T-helper 2 cell treated with Interferon-gamma antibody and Interleukin-4, amounts not matched to agents 100 ng/mL and 5 ng/mL, for 36 hours (primary cell): Measurements from ENCODE around the gene SLC29A1. TPM values are rescaled to one million over a fixed set of nuclear protein-coding genes. Genes with fewer than 3 reads are reported as not detected.
"Not testable (repeated sequence)": the region's sequence is repeated elsewhere in the genome, so short reads cannot be mapped to it uniquely, and the experiment has no call there.

Source experiments
- intact Hi-C: fragments of 100-400 bp; cut with micrococcal nuclease; formaldehyde crosslinking; loops from one replicate; pipeline ENCODE4 v1.15.1; 2023
- total RNA-seq: library from RNA; stranded (reverse); gene quantifications from 2 replicates; pipeline ENCODE4 v1.2.3, GENCODE V29; 2022

SLC29A1 gene
- total RNA-seq, 1 donor from 2014 or later, result 59.9 TPM

DNA sequence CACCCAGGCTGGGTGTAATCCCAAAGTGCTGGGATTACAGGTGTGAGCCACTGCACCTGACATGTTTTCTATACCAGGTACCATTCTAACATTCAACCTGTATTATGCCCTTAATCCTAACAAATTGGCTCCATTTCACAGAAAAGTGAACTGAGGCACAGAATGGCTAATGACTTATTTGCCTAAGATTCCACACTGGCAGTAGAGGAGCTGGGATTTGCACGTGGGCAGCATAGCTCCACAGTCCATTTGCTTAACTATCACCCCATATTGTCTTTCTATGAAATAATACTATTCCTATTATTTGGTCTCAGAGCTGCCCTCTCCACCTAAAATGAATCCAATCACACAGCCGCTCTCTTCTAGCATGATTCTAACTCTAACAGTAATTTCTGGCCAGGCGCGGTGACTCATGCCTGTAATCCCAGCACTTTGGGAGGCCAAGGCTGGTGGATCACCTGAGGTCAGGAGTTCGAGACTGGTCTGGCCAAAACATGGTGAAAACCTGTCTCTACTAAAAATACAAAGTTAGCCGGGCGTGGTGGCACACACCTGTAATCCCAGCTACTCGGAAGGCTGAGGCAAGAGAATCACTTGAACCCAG, 30.0 kb upstream of the SLC29A1 start:
- intact Hi-C loops, result no loop called here

DNA sequence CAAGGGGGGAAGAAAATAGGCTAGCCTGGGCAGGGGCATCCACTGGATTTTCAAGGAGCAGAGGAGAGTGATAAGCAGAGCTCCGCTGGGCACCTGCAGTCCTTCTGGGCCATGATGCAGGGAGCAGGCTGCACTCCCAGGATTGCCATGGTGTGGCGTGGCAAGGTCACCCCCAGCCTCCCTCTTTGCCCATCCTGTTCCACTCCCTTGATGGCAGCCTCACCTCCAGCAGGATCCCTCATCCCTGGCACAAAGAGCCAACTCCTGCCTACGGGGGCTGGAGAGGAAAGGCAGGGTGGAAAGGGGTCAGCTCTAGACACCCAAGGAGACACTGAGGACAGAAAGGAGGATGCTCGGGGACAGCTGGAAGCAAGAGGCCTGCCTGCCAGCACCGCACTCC, 29.1 kb upstream of the SLC29A1 start:
- intact Hi-C loops, result no loop called here

DNA sequence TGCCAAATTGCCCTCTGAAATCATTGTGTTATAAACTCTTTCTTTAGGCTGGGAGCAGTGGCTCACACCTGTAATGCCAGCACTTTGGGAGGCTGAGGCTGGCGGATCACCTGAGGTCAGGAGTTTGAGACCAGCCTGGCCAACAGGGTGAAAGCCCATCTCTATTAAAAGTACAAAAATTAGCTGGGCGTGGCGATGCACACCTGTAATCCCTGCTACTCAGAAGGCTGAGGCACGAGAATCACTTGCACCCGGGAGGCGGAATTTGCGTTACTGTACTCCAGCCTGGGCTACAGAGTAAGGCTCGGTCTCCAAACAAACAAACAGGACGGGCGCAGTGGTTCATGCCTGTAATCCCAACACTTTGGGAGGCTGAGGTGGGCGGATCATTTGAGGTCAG, 27.0 kb upstream of the SLC29A1 start:
- intact Hi-C loops, result not testable (repeated sequence)

DNA sequence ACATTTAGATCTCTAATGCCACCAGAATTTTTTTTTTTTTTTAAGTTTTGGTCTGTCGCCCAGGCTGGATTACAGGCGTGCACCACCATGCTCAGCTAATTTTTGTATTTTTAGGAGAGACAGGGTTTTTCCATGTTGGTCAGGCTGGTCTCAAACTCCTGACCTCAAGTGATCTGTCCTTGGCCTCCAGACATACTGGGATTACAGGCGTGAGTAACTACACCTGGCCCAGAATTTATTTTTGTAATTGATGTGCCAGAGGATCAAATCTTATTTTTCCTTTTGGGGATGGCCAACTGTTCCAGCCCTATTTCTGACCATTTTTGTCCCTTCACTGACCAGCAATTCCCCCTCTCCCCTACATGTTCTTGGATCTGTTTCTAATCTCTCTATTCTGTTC, 24.7 kb upstream of the SLC29A1 start:
- intact Hi-C loops, result no loop called here

DNA sequence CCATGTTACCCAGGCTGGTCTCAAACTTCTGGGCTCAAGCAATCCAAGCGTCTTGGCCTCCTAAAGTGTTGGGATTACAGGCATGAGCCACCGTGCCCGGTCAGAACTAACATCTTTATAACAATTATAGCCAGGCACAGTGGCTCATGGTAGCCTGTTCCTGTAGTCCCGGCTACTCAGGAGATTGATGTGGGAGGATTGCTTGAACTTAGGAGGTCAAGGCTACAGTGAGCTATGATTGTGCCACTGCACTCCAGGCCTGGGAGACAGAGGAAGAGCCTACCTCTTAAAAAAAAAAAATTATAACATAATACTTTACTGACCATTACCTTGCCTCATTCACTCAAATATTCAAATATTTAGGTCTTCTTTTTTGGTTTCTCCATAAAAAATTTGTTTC, 23.5 kb upstream of the SLC29A1 start:
- intact Hi-C loops, result no loop called here

DNA sequence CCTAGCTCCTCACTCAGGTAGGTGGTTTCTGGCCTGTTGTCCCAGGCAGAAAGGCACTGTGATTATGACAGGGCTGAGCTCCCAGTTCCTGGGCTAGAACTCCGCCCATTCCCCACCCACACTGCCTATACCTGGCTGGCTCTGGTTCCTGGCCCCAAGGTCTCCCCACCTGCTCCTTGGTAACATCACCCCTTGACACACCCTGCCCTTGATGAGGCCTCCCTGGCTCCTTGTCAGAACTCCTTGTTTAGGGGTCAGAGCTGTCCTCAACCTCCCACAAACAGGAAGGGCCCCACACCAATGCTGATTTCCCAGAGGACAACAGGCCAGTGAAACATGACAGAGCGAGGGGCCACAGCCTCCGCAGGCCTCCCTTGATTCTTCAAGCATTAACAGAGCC, 22.2 kb upstream of the SLC29A1 start:
- intact Hi-C loops, result no loop called here

DNA sequence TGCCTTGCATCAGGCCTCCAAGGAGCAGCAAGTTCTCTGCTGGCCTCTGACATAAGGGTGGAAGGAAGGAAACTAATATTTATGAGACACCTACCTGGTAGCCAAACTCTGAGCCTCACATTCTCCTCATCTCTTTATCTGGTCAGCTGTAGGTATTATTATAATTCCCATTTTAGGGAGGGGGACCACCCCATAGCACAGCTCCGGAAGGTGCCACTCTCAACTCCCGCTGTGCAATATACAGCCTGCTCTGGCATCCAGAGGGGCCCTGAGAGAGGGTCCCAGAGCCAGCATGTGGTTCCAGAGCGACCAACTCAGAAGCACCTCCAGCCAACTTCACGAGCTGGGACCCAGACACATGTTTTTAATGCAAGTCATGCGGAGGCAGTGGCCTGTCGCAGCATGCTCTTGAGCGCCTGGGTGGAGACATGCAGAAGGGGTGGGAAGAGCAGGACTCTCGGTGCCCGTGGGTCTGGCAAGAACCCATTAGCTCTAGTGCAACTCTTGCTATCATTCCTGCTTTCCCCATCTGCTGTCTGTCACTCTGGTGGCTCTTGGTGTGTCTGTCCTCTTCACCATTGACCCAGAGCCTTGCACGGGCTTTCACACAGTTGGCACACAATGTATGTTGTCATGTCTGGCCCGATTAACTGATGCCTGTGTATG, 21.6 kb upstream of the SLC29A1 start:
- intact Hi-C loops, result no loop called here

DNA sequence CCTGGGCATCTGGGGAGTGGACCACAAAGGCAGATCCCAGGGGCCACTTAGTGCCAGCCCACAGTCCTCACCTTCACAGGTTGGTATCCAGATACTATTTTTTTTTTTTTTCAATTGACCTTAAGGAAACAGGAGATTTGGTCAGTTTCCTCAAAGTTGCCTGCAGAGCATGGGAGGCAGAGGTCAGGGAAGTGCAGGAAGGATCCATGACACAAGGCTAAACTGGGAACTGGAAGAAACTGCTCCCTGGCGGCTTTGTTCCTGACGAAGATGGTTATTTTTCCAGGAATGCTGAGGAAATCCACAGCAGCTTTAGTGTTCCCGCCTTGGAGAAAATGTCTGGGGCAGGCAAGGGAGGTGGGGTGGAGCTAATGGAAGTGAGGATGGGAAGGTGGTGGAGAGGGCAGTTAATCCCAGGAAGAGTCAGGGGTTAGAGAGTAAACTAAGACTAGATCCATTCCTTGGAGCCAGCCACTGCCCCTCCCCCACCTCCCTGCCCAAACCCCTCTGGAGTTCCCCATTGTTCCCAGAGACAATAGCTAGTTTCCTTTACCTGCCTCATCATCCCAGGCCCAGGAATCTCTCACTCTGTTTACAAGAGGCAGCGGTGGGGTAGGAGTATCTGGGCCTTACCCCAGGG, 20.9 kb upstream of the SLC29A1 start:
- intact Hi-C loops, result no loop called here

DNA sequence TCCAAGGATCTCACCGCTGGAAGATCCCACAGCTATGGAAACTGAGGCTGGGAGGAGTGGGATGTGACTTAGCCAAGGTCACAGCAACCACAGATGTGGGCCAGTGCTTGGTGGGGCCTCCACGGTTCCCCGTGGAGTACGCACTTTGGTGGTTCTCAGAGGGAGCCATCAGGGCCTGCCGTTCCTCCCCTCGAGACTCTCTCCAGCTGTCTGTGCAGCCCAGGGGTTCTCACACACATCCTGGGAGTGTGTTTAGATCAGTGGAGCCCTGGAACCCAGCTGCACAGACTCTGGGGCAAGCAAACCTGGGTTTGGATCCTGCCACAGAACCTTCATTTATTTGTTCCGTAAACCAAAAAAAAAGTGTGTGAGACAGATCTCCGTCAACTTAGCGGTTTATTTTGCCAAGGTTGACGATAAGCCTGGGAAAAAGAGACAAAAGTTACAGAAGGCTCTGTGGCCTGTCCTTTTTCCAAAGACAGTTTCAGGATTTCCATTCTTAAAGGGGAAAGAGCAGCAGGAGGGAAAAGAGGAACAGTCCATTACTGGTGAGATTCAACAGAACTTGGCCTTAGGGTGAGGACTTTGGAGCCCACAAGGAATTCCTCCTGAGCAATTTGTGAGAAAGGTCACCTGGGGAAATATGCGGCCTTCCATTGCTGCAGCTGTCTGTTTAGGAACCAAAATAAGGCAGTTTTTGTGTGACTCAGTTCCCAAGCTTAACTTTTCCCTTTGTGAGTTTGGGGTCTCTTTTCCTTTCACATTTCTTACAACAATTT, 20.2 kb upstream of the SLC29A1 start:
- intact Hi-C loops, result no loop called here

DNA sequence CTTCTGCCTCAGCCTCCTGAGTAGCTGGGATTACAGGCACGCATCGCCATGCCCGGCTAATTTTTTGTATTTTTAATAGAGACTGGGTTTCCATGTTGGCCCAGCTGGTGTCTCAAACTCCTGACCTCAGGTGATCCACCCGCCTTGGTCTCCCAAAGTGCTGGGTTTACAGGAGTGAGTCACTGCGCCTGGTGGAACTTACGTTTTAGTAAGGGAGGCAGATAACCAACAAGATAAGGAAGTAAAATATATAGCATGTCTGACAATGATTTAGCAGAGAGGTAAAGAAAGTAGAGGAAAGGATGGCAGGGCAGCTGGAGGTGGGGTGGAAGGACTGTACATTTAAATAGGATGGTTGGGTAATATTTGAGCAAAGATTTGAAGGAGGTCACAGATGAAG, 19.4 kb upstream of the SLC29A1 start:
- intact Hi-C loops, result no loop called here

DNA sequence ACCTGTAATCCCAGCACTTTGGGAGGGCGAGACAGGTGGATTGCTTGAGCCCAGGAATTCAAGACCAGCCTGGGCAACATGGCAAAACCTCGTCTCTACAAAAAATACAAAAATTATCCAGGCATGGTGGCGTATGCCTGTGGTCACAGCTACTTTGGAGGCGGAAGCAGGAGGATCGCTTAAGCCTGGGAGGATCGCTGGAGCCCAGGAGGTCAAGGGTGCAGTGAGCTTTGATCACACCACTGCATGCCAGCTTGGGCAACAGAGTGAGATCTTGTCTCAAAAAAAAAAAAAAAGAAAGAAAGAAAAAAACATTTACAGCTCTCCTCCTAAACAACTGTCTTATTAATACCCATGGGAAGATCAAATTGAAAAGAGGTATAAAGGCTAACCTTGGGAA, 15.4 kb upstream of the SLC29A1 start:
- intact Hi-C loops, result no loop called here

DNA sequence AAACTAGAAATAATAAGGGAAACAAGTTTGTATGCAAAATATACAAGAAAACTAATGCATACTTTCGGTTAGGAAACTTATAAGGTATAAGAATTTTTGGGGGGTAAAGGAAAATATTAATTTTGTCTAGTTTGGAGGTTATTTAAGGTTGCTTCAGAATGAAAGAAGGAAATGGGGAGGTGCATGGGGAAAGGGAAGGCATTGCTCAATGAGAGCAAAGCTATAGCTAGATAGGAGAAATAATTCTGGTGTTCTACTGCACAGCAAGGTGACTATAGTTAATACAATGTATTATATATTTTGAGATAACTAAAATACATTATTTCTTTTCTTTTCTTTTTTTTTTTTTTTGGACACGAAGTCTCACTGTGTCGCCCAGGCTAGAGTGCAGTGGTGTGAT, 12.1 kb upstream of the SLC29A1 start:
- intact Hi-C loops, result no loop called here

DNA sequence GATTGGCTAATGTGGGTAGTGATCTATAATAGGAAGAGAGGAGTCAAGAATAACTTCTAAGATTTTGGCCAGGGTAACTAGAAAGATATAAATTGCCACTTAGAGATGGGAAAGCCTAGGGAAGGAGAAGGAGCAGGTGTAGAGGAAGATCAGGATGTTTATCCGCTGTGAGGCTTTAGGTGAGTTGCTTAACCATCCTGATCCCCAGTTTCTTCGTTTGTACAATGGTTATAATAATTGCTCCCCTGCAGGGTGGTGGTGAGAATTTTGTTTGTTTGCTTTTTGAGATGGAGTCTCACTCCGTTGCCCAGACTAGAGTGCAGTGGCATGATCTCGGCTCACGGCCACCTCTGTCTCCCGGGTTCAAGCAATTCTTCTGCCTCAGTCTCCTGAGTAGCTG, 9.1 kb upstream of the SLC29A1 start:
- intact Hi-C loops, result no loop called here

DNA sequence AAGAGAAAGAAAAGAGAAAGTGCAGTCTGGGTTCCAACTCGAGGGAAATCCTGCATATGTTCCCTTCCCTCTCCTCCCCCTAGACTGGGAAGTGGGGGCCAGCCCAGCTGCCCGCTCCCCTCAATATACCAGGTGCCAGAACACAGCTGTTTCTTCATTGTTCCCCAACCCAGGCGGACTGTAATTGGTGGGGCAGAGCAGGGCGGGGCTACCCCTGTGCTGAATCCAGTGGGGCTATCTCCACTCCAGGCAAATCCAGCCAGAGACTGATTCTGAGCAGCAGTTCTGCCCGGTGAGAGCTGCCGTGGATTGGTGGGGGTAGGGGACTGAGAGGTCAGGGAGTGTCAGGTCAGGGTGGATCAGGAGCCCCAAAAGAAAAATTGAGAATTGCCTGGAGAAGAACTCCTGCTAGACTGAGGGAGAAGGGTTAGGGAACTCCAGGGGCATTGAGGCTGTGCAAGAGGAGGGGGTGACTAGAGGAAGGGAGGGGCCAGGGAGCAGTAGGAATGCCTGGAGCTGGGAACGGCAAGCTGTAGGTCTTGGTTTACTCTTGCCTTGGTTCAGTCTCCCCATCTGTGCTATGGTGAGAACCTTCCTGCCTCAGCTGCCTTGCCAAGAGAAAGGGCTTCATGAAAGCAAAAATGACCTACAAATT, 6.6 kb upstream of the SLC29A1 start, which contains the start of gene MYMX:
TSS of gene MYMX (plus strand) at position 250 of the 655 bp plus-strand sequence. CDS start 546 bp downstream, outside the sequence.
- intact Hi-C loops, result no loop called here

DNA sequence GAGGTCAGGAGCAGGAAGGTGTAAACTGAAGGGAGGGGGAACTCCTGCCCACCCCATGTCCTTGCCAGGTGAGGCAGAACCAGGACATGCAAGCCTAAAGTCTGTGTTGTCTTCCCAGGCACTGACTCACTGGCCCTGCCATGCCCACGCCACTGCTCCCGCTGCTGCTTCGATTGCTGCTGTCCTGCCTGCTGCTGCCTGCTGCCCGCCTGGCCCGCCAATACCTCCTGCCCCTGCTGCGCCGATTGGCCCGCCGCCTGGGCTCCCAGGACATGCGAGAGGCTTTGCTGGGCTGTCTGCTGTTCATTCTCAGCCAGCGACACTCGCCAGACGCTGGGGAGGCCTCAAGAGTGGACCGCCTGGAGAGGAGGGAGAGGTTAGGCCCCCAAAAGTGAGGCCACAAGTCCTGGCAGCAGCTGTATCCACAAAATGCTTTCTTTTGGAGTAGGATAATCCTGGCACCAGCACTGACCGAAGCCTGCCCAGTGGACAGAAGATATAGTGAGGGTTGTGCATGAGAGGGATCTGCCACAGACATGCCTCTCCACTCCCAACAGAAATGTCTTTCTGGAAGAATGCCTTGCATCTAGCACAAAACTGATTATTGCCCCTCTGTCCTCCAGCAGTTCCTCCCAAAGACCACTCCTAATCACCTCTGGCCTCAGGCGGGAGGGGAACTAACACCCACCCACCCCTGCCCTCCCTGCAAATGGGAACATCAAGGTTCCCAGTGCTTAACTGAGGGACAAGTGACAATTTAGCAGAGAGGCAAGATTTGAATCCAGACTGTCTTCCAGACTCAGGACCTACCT, 5.9 kb upstream of the SLC29A1 start:
- intact Hi-C loops, result no loop called here

DNA sequence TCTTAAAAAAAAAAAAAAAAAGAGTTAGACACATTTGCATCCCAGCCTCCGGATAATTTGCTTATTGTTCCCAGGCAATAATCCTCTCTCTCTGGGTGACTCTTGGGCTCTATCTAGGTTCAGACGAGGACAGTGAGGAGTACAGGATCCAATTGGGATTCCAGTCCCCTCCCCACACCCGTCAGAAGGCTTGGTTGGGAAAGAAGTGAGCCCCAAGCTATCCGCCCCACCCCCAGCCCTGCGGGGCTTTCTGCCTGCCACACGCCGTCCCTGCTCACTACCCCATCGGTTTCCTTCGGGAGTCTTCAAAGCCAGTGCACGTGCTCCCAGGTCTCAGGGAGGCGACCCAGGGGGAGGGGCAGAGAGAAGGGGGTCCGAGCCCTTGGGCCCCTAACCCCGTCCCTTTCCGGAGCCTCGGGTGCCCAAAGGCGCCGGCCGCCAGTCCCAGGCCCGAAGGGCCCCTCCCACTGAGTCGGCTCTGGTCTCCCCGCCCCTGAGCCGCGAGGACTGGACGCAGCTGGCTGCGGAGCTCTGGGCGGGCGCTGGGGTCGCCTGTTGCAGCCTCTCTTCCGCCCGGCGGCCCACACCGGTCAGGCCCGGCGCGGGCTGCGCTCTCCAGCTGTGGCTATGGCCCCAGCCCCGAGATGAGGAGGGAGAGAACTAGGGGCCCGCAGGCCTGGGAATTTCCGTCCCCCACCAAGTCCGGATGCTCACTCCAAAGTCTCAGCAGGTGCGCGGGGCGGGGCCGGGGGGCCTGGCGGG, 4.2 kb upstream of the SLC29A1 start:
- intact Hi-C loops, result no loop called here

DNA sequence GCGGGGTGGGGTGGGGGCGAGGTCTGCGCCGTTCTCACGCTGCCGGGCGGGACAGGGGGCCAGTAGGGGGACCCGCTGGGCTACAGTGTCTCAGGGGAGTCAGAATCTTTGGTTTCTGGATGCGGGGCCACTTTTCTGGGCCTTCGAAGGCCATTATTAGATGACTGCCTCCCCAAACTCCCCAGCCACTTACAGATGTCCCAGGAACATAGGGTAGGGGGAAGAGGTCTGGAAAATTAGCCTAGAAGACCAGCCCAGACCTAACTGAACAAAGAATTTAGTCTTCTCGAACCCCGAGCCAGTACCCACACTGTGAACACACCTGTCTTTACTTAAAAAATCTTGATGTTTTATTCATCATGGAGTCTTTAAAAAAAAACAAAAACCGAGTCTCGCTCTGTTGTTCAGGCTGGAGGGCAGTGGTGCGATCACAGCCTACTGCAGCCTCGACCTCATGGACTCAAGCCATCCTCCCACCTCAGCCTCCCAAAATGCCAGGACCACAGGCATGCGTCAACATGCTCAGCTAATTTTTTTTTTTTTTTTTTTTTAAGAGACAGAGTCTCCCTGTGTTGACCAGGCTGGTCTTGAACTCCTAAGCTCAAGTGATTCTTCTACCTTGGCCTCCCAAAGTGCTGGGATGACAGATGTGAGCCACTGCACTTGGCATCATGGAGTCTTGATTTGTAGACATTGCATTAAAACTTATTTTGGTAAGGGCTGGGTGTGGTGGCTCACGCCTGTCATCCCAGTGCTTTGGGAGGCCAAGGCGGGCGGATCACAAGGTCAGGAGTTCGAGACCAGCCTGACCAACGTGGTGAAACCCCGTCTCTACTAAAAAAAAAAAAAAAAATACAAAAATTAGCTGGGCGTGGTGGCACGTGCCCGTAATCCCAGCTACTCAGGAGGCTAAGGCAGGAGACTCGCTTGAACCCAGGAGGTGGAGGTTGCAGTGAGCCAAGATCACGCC, 3.3 kb upstream of the SLC29A1 start:
- intact Hi-C loops, result loop anchor here (2.0 to 5.0 kb wide), 3 partner anchors 45 to 1792 kb away; partner anchors contain the start of genes MRPL14, NFKBIE and TMEM63B

DNA sequence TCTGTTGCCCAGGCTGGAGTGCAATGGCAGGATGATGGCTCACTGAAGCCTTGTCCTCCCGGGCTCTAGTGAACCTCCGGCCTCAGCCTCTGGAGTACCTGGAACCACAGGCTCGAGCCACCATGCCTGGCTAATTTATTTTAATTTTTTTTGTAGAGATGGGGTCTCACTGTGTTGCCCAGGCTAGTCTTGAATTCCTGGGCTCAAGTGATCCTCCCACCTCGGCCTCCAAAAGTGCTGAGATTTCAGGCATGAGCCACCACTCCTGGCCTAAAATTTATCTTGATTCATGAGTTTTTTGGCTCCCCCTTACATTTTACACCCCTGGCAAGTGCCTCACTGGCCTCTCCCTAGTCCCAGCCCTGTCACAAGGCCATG, 2.5 kb upstream of the SLC29A1 start:
- intact Hi-C loops, result loop anchor here (1.0 to 5.0 kb wide), 4 partner anchors 17 to 1791 kb away; partner anchors contain the start of genes MRPL14, NFKBIE and TMEM63B
